Activated gamma-delta T cell (primary cell): ENCODE measurements around the gene MAD1L1.
"Not testable (repeated sequence)": the region's sequence is repeated elsewhere in the genome, so short reads cannot be mapped to it uniquely, and the experiment has no call there.

Experiments used
- DNase-seq: peaks from one replicate; lab custom pipeline; 2025; lab: John Stamatoyannopoulos, UW

MAD1L1 gene

DNA sequence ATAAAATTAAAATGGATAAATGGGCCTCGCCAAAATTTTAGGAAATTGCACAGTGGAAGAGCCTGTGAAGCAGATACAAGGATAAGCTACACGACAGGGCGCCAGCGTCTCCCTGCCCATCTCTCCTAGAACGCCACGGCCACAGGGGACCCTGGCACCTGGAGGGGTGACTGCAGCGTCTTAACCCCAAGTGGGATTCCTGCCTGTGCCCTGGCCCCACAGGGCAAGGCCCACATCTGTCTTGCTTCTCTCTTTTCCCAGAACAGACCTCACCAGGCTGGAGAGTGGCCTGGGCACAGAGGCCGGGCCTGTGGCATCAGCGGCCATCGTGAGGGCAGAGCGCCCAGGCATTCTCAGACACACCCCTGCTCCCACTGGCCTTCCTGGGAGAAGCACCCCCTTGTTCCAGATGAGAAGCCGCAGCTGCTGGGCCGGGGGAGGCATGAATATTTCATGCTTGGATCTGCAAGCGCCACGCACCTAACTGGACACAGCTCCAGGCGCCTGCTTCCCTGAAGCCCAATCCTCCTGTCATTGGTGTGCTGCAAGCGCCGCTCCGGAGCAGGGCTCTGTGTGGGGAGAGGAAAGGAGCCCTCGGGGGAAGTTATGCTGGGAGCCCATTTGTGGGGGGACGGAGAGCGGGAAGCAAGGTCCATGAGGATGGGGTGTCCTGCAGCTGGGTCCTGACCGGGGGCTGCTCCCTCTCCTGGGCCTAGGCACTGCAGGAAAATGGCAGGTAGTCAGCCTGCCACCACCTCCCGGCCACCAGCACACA is 409.2 kb downstream of the MAD1L1 start:
- DNase-seq = no peak

DNA sequence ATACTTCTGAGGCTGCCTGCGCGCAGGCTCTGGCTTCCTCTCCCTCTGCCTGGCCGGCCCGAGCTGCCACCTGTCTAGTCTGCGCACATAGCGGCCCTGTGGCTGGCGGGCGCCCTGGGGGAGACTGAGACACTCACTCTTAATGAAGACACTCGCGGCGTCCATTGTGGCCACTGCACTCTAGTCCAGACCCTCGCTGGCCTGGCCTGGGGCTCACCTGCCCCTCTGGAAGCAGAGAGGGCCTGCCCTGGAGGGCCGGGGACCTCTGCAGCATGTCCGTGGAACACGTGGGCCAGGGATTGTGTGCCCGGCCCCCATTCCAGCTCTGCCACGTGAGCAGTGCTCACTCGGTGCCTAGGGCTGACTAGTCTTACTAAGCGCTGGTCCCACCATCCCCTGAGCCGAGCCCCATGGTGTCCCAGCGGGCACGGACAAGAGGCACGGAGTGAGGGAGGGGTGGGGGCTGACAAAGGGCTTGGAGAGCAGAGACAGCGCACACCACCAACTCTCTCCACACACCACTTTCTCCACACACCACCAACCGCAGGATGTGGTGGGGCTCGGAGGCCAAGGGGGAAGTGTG is 413.4 kb downstream of the MAD1L1 start:
- DNase-seq = no peak

DNA sequence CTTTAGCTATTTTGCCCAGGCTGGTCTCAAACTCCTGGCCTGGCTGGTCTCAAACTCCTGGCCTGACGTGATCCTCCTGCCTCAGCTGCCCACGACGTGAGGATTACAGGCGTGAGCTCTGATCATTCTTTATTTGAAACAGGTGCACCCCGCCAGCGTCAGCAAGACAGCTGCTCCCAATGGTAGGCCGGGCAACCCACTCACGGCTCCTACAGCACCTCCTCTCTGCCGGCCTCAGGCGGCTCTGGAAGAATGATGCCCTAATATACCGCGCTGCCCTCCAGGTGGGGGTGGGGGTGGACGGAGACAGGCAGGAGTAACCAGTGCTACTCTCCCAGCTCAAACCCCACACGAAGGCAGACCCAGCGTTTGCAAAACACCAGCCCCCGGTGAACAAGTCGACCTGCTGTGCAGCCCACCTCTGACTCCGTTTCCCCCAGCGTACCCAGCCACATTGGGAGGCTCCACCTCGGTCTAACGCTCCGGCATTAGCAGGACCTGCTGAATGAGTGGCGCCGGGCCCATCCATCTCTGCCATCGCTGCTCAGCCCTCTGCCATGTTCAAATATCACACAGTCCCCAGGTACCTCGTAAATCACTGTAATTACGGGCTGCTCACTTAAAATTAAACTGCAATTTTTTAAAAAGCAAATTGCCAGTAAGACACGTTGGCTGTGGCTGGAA is 414.0 kb downstream of the MAD1L1 start:
- DNase-seq = no peak

DNA sequence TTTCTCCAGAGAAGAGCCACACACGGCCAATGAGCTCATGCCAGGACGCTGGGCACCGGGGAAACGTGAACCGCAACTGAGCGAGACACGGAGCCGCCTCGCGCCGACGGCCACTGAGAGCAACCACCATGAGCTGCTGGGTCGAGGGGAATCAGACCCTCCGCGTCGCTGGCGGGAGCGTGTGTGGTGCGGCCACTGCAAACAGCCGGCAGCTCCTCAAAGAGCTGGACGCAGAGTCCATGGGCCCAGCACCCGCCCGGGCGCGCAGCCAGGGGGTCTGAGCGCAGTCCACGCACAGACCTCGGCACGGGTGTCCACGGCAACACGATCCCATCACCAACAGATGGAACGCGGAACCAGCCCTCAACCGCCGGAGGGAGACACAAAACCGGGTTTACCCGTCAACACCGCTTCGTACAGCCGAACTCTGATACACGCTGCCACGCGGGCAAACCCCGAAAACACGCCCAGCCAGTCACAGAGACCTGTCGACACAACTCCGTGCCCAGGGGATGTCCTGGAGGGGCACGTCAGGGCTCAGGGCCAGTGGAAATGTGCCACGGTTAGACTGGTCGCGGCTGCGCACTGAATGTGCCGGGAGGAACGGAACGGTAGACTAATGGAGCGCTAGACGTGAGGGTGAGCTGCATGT is 415.6 kb downstream of the MAD1L1 start:
- no peak for DNase-seq

DNA sequence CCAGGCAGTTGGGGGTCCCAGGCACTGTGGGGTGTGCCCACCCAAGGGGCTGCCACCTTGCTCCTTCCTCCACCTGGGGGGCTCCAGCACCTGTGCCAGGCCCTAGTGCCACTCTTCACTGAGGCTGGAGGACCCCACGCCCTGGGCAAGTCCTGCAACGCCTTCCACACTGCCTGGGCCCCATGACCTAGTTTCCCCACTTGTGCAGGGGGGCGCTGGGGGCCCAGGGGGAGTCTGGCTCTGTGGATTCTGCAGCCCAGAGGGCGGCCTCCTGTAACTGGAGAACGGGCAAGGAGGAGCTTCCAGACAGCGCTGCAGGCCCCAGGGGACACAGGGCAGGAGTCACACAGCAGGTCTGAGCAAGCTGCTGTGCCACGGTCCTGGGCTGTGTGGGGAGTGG is 416.3 kb downstream of the MAD1L1 start:
- not testable (repeated sequence) for DNase-seq

DNA sequence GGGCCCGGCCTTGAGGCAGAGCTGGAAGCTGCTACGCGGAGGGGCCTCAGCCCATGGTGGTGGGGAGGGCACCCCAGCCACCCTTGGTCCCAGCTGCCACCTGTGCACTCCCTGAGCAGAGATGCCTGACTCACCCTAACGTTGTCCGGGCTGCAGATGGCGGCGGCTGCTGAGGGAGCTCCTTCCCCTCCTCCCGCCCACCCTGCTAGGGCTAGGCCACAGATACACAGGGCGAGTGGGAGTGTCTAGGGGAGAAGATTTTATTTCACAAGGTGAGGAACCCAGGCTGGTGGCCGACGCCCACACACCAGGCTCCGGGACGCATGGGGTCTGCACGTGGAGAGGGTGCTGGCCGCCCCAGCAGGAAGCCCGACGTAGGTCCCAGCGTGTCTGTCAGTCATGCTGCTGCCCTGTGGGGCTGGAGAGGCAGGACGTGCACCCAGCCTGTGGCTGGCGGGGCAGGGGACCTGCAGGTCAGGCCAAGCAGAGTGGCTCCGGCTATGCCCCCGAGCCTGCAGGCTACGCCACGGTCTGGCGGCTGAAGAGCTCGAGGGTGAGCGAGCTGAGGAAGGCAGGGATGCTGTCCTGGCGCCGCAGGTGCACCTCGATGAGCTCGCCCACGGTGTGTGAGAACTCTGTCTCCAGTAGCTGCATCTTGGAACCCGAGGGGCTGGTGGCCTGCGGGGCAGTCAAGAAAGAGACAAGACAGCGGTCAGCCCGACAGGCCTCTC is 417.0 kb downstream of the MAD1L1 start:
- DNase-seq = not testable (repeated sequence)

DNA sequence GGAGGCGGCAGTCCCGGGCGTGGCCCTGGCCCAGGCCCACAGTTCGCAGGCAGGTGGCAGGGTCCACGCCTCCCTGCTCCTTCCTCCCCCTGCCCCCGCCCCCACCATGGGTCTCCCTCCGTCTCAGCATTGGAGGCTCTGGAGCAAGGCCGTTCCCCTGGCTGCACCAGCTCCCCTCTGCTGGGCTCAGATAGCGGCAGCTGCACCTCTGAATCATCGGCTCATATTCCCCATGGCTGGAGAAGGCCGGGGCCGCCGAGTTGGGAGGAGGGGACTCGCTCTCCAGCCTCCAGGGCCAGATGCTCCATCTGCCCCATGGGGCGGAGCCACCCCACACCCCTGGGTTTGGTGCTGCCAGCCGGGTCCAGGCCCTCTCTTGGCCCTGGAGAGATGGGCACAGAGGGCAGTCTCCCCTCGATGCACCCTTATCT is 417.7 kb downstream of the MAD1L1 start:
- no peak for DNase-seq

DNA sequence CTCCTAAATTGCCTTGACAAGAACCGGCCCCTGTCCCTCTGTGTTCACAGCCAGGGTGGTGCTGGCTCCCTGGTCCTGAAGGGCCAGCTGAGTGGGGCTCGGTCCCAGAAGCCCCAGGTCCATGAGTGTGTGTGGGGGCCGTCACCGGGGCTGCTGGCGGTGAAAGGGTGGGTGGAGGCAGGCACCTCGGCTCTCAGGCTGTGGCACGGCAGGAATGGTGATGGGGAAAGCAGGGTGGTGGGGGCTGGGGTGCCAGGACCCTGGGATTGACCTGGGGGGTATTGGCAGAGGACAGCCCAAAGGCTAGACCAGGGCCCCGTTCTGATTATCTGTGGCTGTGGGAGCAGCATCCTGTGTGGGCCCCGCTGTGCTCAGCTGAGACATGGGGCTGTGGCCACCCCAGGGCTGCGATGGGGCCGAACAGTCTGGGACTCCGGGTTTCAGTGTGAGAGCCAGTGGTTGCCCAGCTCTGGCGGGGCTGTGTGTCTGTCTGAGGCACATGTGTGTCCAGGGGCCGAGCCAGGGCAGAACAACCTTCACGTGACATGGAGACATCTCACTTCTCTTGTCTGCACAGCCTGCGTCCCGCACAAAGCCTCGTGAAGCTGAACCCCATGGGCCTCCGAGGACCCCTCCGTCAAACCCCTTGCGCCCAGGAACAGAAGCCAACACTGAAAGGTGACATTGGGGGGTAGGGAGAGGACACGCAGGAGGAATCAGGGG is 418.5 kb downstream of the MAD1L1 start:
- DNase-seq = no peak

DNA sequence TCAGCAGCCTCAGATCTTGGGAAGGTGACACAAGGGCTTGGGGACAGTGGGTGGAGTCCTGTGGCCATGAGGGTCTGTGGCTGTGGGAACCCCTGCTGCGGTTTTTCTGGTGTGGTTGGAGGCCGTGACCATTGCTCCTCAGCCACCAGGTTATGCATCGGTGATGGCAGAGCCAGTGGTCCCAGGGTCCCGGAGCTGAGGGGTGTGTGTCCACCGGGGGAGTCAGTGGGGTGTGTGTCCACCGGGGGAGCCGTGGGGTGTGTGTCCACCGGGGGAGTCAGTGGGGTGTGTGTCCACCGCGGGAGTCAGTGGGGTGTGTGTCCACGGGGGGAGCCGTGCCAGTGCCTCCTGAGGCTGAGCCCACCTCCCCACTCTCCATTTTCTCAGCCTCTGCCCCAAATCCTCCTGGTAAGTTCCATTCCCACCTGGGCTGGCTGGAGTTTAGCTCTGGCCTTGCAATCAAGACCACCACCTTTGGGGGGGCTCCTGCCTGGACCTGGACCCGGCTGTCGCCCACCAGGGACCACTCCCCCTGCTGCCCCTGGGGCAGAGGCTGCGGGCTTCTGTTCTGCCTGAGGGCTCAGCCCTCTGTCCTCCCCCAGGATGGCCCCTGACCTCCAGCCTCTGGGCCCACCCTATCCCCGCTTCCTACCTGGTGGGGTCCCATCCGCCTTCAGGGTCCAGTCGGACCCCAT is 419.2 kb downstream of the MAD1L1 start:
- no peak for DNase-seq

DNA sequence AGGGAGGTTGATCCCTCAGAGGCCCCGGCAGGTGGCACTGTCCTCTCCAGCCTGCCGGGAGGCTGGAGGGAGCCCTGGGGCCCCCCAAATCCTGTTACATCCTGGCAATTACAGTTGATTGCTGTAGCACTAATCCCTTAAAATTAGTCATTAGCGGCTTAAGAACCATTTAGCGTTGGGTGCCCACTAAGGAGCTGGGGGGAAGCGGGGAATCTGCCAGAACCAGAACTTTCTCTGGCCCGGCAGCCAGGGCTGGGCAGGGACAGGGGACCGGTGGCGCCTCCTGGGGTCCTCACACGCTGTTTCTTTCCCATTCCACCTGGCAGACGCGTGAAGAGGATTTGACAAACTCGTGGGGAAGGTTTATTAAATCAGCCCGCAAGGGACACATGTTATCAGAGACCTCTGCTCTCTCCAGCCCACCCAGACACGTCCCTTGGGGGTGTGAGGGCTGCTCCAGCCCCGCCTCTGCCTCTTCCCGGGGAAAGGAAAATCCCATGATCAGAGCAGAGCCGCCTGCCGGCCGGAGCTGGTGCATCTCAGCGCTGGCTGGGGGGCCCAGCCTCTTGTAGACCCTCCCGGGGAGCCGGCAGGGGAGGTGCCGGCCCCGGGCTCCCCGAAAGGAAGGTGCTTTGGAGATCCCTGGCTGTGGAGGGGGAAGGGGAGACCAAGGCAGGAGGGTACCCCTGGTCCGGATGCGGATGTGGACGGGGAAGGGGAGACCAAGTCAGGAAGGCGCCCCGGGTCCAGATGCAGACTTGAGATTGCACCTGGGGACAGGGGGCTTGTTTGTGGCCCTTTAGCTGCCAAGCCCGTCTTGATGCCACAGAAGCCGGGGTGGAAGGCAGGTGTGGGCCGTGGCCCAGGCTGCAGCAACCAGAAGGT is 420.0 kb downstream of the MAD1L1 start:
- DNase-seq = no peak

DNA sequence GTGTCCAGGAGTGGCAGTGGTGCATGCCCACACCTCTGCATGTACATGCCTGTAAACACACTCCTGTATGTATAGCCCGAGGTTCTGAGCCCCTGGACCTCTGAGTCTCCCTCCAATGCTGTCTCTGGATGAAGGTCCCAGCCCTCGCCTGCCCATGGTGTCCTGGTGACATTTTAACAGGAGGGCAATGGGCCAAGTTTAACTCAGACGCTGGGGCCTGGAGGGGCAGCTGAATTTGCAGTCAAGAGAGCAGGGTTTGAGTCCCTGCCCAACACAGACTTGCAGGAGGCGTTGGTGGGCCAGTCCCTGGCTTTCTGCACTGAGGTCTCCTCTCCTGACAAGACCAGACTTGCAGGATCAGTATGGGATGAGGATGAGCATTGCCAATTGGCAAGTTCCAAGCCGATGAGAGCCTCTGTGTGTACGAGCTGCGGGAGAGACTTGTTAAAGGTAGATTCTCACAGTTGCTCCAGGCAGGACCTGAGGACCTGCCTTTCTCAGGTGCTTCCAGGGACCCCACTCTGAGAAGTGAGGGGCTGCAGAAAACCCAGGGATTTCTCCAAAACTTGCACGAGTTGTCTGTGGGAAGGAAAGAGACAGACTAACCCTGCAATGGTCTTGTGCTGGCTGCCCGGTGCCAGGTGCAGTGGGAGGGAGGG is 420.8 kb downstream of the MAD1L1 start:
- DNase-seq = no peak

DNA sequence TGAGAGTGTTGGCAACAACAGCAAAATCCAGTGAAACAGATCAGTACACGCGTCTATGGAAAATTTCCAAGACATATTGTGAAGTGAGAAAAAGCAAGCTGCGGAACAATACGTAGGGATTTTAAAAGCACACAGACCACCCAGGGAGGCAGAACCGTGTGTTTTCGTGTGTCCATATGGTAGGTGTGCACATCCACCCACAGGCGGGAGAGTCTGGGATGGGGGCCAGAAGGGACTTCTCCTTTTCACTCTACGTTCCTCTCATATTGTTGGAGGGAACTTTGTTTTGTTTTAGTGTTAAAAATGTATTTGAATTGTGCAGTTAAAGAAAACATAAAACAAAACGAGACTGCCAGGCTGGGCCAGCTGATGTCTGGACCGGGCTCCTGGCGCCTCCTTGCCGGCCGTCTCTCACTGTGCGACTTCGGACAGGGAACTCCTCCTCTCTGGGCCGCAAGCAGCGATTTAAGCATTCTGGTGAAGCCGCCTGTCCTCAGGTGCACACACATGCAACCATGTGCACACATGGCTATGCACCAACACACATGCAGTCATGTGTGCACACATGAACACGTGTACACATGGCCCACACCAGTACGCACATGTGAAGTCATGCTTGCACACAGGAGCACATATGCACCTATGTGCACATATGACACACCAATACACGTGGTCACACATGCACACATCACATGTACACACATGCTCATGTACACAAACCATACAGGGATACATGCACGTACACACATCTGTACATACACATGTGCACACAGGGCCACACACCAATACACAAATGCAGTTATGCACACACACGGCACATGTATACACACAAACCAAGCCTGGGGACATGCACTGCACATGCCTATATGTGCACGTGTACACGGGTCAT is 421.5 kb downstream of the MAD1L1 start:
- no peak for DNase-seq

DNA sequence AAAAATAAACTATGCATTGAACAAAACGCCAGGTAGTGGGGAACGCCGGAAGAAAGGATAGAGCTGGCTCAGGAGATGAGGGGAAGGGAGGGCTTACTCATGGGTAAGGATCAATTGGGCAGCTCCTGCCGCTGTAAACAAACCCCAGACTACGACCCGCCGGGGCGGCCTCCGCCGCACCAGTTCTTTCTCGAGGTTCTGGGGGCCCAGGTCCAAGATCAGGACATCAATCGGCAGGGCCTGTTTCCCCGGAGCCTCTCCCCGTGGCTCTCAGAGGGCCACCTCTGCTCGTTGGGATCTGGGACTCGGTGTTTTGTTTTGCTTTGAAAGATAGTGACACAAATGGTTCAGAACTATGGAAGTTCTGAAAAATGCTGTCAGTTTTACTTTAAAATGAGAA is 422.2 kb downstream of the MAD1L1 start:
- no peak for DNase-seq

DNA sequence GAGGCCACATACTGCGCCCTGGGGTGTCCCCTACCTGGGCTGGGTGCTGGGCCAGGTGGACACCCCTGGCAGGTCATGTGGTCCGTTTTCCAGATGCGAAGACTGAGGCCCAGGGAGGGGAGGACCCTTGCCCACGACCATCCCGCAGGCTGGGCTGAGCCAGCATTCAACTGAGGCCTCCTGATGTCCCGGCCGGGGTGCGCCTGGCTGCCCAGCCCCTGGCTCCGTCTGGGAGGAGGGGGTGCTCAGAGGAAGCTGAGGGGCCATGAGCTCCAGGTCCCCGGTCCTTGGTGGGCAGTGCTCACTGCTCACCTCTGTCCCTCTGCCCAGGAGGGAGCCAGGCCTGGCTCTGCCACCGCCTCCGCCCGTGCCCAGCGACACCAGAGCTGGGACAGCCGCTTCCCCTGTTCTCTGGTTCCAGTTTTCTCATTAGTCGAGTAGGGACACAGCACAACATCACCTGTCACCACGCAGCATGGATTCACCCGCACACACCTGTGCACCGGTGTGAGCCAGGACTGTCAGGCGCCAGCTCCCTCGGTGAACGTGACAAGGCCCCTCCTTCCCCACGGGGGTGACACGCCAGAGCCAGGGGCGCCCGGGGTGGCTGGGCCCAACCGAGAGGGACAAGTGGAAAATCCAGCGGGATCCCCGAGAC is 423.0 kb downstream of the MAD1L1 start:
- no peak for DNase-seq

DNA sequence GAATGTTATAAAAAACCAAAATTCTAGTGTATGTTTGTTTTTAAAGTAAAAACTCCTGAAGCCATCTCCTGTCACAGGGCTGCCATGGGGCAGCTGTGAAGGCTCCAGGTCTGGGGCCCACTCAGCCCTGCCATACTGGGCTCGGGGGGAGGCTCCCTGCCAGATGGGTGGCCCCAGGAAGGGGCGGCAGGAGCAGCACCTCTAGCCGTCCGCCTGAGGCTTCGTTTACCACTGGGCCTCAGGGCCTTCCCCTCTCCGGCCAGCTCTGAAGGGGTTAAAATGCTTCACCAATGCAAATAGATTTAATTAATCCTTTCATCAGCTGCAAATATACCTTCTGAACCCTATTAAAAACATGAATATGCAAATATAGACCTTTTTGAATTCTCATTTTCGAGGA is 423.7 kb downstream of the MAD1L1 start:
- DNase-seq = no peak

DNA sequence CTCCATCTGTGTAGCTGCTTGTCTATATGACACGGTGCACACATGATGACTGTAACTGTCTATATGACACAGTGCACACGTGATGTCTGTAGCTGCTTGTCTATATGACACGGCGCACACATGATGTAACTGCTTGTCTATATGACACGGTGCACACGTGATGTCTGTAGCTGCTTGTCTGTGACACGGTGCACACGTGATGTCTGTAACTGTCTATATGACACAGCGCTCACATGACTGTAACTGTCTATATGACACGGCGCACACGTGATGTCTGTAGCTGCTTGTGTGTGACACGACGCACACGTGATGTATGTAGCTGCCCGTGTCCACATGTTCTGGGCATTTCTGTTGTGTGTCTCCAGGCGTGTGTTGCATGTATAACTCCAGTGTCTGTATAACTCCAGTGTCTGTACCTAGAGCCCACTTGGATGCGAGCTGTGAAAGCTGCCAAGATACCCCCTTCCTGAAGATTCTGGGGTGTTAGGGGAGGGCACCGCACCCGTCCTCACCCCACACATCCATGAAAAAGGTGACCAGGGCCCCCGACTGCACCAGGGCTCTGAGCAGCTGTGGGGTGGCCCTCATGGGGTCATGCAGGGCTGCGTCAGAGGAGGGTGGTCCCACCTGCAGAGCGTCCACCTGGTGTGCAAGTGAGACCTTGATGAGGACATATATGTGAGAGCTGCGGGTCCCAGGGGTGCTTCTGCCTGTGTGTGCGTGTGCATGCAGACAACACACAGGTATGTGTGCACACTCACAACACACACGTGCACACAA is 424.7 kb downstream of the MAD1L1 start:
- no peak for DNase-seq

DNA sequence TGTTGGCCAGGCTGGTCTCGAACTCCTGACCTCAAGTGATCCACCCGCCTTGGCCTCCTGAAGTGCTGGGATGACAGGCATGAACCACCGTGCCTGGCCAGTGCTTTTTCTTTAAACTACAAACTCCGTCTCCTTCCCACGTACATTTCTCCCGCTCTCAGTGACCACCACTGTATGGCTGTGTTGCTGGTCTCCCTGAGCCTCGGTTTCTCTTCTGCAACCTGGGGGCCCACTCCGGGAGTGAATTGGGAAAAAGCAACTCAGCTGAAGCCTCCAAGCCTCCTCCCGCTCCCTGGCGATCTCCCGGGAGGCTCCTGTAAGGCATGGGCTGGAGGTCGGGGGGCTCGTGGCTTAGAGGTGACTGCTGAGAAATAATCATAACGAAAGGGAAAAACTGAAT is 426.4 kb downstream of the MAD1L1 start:
- DNase-seq = no peak
